HepG2 (cell line): ENCODE results near the gene GRM8. TPM values are rescaled to one million over a fixed set of nuclear protein-coding genes. Genes with fewer than 3 reads are reported as not detected.

ENCODE experiments used
- ATAC-seq: fragments of 200-7000 bp; cut with Tn5 transposase; 3 replicates; pipeline ENCODE4 v1.9.1; 2020; ENCODE audit warnings: mild to moderate bottlenecking, moderate library complexity
- BruUV-seq: library from RNA; stranded (reverse); fragments of 400-500 nt; replicated peaks from 2 replicates; lab custom pipeline; 2021; lab: Mats Ljungman, UMichigan
- CTCF ChIA-PET: fragments of 300-600 bp; formaldehyde crosslinking; extraction: SDS; loops from one replicate; lab custom pipeline; 2021; ENCODE audit warnings: low total read pairs, inconsistent platforms, low intra/inter-chr PET ratio; lab: Yijun Ruan, JAX
- POLR2A ChIA-PET: fragments of 350-600 bp; sonication (Branson Sonifier 250); formaldehyde crosslinking; loops from one replicate; lab custom pipeline; 2020; ENCODE audit warnings: antibody characterized with exemption, inconsistent platforms; lab: Yijun Ruan, JAX
- DNase-seq: peaks from one replicate; pipeline ENCODE4 v3.0.0-alpha.2; 2015; ENCODE audit warnings: low spot score
- FAIRE-seq: peaks from 3 replicates; lab custom pipeline; 2011; peaks lifted over from hg19 to GRCh38; lab: Jason Lieb, UNC
- H2AFZ ChIP-seq: one replicate; pipeline ENCODE4 v1.6.1; 2011; ENCODE audit warnings: low read length, inconsistent platforms
- H3K27ac ChIP-seq: fragments of 300-600 bp; 3 replicates; pipeline ENCODE4 v1.8.0; 2011; ENCODE audit warnings: mixed run types, mild to moderate bottlenecking, mixed read lengths, low read length, inconsistent platforms; ENCODE audit not compliant: insufficient read depth; ENCODE audit errors: extremely low read length
- H3K27me3 ChIP-seq, 2 experiments: fragments of 200-600 bp in 1 of 2; 2 replicates in 1 of 2; 3 replicates in 1 of 2; pipeline versions ENCODE4 v1.6.0 to v1.8.0; 2011; ENCODE audit warnings: low read length in 2 of 2, mild to moderate bottlenecking in 2 of 2, moderate library complexity in 2 of 2, inconsistent platforms in 1 of 2; ENCODE audit not compliant: insufficient read depth in 2 of 2, control insufficient read depth in 1 of 2
- H3K36me3 ChIP-seq, 2 experiments: fragments of 200-600 bp in 1 of 2; replicated peaks in 1 of 2; 2 replicates in 1 of 2; 3 replicates in 1 of 2; pipeline versions ENCODE4 v1.5.1 to v1.8.0; 2011; ENCODE audit warnings: low read length in 2 of 2, inconsistent platforms in 1 of 2; ENCODE audit not compliant: insufficient read depth in 2 of 2, control insufficient read depth in 1 of 2
- H3K4me1 ChIP-seq: 2 replicates; pipeline ENCODE4 v1.5.1; 2012; ENCODE audit warnings: low read length, inconsistent platforms; ENCODE audit not compliant: insufficient read depth
- H3K4me2 ChIP-seq: 2 replicates; pipeline ENCODE4 v1.6.0; 2011; ENCODE audit warnings: low read depth, low read length, inconsistent platforms
- H3K4me3 ChIP-seq, 3 experiments: fragments of 200-600 bp in 1 of 3; sonication (generic), shearing (Covaris generic) in 1 of 3; replicated peaks in 1 of 3; 2 replicates each; pipeline ENCODE4 v1.5.1; 2011 to 2016; ENCODE audit warnings: low read length in 3 of 3, inconsistent platforms in 2 of 3, low read depth in 2 of 3, mild to moderate bottlenecking in 2 of 3, control low read depth in 1 of 3, mixed read lengths in 1 of 3; ENCODE audit not compliant: insufficient read depth in 1 of 3
- H3K79me2 ChIP-seq: one replicate; pipeline ENCODE4 v1.6.1; 2011; ENCODE audit warnings: low read length, inconsistent platforms; ENCODE audit not compliant: insufficient read depth
- H3K9ac ChIP-seq: 2 replicates; pipeline ENCODE4 v1.6.0; 2011; ENCODE audit warnings: mild to moderate bottlenecking, low read depth, low read length, inconsistent platforms; ENCODE audit not compliant: insufficient read depth
- H3K9me3 ChIP-seq: 2 replicates; pipeline ENCODE4 v1.5.1; 2012; ENCODE audit warnings: mild to moderate bottlenecking, low read length
- H4K20me1 ChIP-seq: 2 replicates; pipeline ENCODE4 v1.6.0; 2011; ENCODE audit warnings: inconsistent platforms, mild to moderate bottlenecking, low read length, moderate library complexity; ENCODE audit not compliant: insufficient read depth
- CHCHD3 ChIP-seq: sonication (generic); formaldehyde crosslinking; IDR thresholded peaks from 2 replicates; pipeline ENCODE4 v1.8.0; 2022; ENCODE audit warnings: mild to moderate bottlenecking, missing genetic modification reagents, moderate library complexity
- CREB1 ChIP-seq, 2 experiments: fragments of 450-650 bp in 1 of 2; IDR thresholded peaks; 2 replicates each; pipeline ENCODE4 v1.6.1; 2016 to 2017; ENCODE audit warnings: control low read depth in 1 of 2, mild to moderate bottlenecking in 1 of 2, missing compliant biosample characterization in 1 of 2, missing genetic modification characterization in 1 of 2
- HOXA7 ChIP-seq: sonication (generic); formaldehyde crosslinking; IDR thresholded peaks from 2 replicates; pipeline ENCODE4 v1.8.1; 2022; ENCODE audit warnings: mild to moderate bottlenecking, missing genetic modification reagents, moderate library complexity
- IRX3 ChIP-seq: sonication (generic); formaldehyde crosslinking; IDR thresholded peaks from 2 replicates; pipeline ENCODE4 v1.8.1; 2023; ENCODE audit warnings: mild to moderate bottlenecking, low read depth, missing genetic modification reagents, borderline replicate concordance
- MAZ ChIP-seq, 2 experiments: sonication (generic) in 1 of 2; formaldehyde crosslinking in 1 of 2; IDR thresholded peaks; 2 replicates each; pipeline versions ENCODE4 v1.5.0 to v1.6.1; 2012 to 2020; ENCODE audit warnings: low read depth in 2 of 2, mild to moderate bottlenecking in 2 of 2, borderline replicate concordance in 1 of 2, improper control_type of control experiment in 1 of 2, low read length in 1 of 2, missing genetic modification reagents in 1 of 2, moderate library complexity in 1 of 2
- ZNF335 ChIP-seq: sonication (generic); formaldehyde crosslinking; IDR thresholded peaks from 2 replicates; pipeline ENCODE4 v1.4.0; 2020; ENCODE audit warnings: missing genetic modification reagents
- ZNF556 ChIP-seq: sonication (generic); formaldehyde crosslinking; IDR thresholded peaks from 2 replicates; pipeline ENCODE4 v1.4.0; 2020; ENCODE audit warnings: mild to moderate bottlenecking, missing genetic modification reagents, borderline replicate concordance
- ZNF567 ChIP-seq: sonication (generic); formaldehyde crosslinking; IDR thresholded peaks from 2 replicates; pipeline ENCODE4 v1.8.1; 2023; ENCODE audit warnings: mild to moderate bottlenecking, missing genetic modification reagents, borderline replicate concordance
- ZNF598 ChIP-seq: sonication (generic); formaldehyde crosslinking; IDR thresholded peaks from 2 replicates; pipeline ENCODE4 v1.5.1; 2020; ENCODE audit warnings: mild to moderate bottlenecking, missing genetic modification reagents, borderline replicate concordance
- ZNF670 ChIP-seq: sonication (generic); formaldehyde crosslinking; IDR thresholded peaks from 2 replicates; pipeline ENCODE4 v1.8.0; 2022; ENCODE audit warnings: mild to moderate bottlenecking, missing genetic modification reagents, borderline replicate concordance
- ZNF7 ChIP-seq: IDR thresholded peaks from 2 replicates; pipeline ENCODE4 v1.6.1; 2016; ENCODE audit warnings: missing biosample characterization, missing genetic modification reagents
- ZNF768 ChIP-seq: sonication (generic); formaldehyde crosslinking; IDR thresholded peaks from 2 replicates; pipeline ENCODE4 v1.4.0; 2020; ENCODE audit warnings: missing genetic modification reagents
- WGBS: methylation state at CpG from one replicate; pipeline ENCODE4 v1.1.6; 2017; ENCODE audit warnings: low lambda C conversion rate; 5-methylcytosine and 5-hydroxymethylcytosine counted together
- in situ Hi-C: cut with HindIII; loops from 2 replicates; pipeline ENCODE4 v1.10.0; 2017; ENCODE audit warnings: low pct_unique_long_range_greater_than_20kb; ENCODE audit not compliant: extremely low pct_ligation_motif_present
- intact Hi-C: fragments of 100-400 bp; cut with micrococcal nuclease; formaldehyde crosslinking; loops from one replicate; pipeline ENCODE4 v1.10.0; 2022; ENCODE audit not compliant: unreplicated experiment
- polyA plus RNA-seq, 8 experiments: library from polyadenylated mRNA; depleted of rRNA in 3 of 8; stranded (reverse) in 7 of 8; unstranded in 1 of 8; fragments of >200 nt; fragmentation: Illumina TruSeq in 4 of 8; extraction: Trizol in 4 of 8; gene quantifications; 2 replicates each; pipeline versions ENCODE4 v1.2.1 to v1.2.3, GENCODE V29; 2011 to 2016; ENCODE audit warnings: low read depth in 4 of 8, missing spikeins in 1 of 8, mixed read lengths in 1 of 8; ENCODE audit not compliant: insufficient read depth in 1 of 8
- total RNA-seq, 5 experiments: library from RNA; depleted of rRNA; stranded (reverse); fragments of >200 nt; fragmentation: Illumina TruSeq; extraction: Trizol; gene quantifications; 2 replicates each; pipeline ENCODE4 v1.2.3, GENCODE V29; 2016; ENCODE audit warnings: low read depth in 1 of 5
- TF ChIP-seq, protein P1 (sequence below): sonication (generic); formaldehyde crosslinking; IDR thresholded peaks from 2 replicates; pipeline ENCODE4 v1.9.0; 2021; ENCODE audit warnings: missing genetic modification reagents, borderline replicate concordance

GRM8 gene
- total and polyA plus RNA-seq, 2 of the 13 experiments (the other 11 are each of a cell fraction or from before 2014, with no cell fraction given) = not detected

GRCh38 chr7:127189074-127189473 is 63.7 kb downstream of the GRM8 start:
- no peaks in the 10 kb centered on the region for H4K20me1 ChIP-seq
- H3K36me3 ChIP-seq = no peaks in the 10 kb centered on the region
- no TSS peak for BruUV-seq
- TF ChIP-seq IRX3 (CRISPR knock-in tag) = no peak
- no peak for TF ChIP-seq CREB1 (IDR thresholded peaks at IDR 0.05)
- TF ChIP-seq CREB1 (CRISPR knock-in tag; IDR thresholded peaks at IDR 0.05) = no peak
- TF ChIP-seq ZNF335 = no peak
- TF ChIP-seq CHCHD3 (CRISPR knock-in tag) = no peak
- no peak for TF ChIP-seq MAZ (IDR thresholded peaks at IDR 0.05; ENCODE audit: borderline replicate concordance, low read depth, low read length)
- TF ChIP-seq MAZ (CRISPR knock-in tag; IDR thresholded peaks at IDR 0.05; ENCODE audit: low read depth) = no peak
- TF ChIP-seq ZNF556 (CRISPR knock-in tag) = no peak
- no peak for TF ChIP-seq ZNF768 (CRISPR knock-in tag)
- TF ChIP-seq ZNF598 (CRISPR knock-in tag) = no peak
- TF ChIP-seq, protein P1, sequence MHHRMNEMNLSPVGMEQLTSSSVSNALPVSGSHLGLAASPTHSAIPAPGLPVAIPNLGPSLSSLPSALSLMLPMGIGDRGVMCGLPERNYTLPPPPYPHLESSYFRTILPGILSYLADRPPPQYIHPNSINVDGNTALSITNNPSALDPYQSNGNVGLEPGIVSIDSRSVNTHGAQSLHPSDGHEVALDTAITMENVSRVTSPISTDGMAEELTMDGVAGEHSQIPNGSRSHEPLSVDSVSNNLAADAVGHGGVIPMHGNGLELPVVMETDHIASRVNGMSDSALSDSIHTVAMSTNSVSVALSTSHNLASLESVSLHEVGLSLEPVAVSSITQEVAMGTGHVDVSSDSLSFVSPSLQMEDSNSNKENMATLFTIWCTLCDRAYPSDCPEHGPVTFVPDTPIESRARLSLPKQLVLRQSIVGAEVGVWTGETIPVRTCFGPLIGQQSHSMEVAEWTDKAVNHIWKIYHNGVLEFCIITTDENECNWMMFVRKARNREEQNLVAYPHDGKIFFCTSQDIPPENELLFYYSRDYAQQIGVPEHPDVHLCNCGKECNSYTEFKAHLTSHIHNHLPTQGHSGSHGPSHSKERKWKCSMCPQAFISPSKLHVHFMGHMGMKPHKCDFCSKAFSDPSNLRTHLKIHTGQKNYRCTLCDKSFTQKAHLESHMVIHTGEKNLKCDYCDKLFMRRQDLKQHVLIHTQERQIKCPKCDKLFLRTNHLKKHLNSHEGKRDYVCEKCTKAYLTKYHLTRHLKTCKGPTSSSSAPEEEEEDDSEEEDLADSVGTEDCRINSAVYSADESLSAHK = no peak
- TF ChIP-seq ZNF567 (CRISPR knock-in tag) = no peak
- TF ChIP-seq ZNF670 (CRISPR knock-in tag) = no peak
- no peak for TF ChIP-seq HOXA7 (CRISPR knock-in tag)
- TF ChIP-seq ZNF7 (CRISPR knock-in tag) = no peak
- FAIRE-seq = no peak
- no peaks in the 10 kb centered on the region for H3K79me2 ChIP-seq
- intact Hi-C loops (no loop called here), in situ Hi-C loops (no loop called here)
- H3K27me3 ChIP-seq = no peaks in the 10 kb centered on the region
- no peaks in the 10 kb centered on the region for H3K4me1 ChIP-seq
- no peak for ATAC-seq
- no peak overlapping the region for H3K27ac ChIP-seq
- 0% methylated on average over 2 of the region's 2 CpGs for WGBS
- POLR2A ChIA-PET = no interaction called here
- H3K4me2 ChIP-seq = no peak overlapping the region
- H3K9ac ChIP-seq = no peak overlapping the region
- no peaks in the 10 kb centered on the region for H3K9me3 ChIP-seq
- no peak for DNase-seq
- CTCF ChIA-PET = no interaction called here
- H2AFZ ChIP-seq = no peak overlapping the region
- H3K4me3 ChIP-seq = no peak overlapping the region
